HG03432 (cell line): ENCODE data around the gene C1R.

ENCODE experiments used
- ATAC-seq: cut with Tn5 transposase; IDR thresholded peaks from one replicate; pipeline ENCODE4 v1.9.1; 2021; ENCODE audit warnings: mild to moderate bottlenecking, moderate library complexity; ENCODE audit not compliant: unreplicated experiment

C1R gene

DNA sequence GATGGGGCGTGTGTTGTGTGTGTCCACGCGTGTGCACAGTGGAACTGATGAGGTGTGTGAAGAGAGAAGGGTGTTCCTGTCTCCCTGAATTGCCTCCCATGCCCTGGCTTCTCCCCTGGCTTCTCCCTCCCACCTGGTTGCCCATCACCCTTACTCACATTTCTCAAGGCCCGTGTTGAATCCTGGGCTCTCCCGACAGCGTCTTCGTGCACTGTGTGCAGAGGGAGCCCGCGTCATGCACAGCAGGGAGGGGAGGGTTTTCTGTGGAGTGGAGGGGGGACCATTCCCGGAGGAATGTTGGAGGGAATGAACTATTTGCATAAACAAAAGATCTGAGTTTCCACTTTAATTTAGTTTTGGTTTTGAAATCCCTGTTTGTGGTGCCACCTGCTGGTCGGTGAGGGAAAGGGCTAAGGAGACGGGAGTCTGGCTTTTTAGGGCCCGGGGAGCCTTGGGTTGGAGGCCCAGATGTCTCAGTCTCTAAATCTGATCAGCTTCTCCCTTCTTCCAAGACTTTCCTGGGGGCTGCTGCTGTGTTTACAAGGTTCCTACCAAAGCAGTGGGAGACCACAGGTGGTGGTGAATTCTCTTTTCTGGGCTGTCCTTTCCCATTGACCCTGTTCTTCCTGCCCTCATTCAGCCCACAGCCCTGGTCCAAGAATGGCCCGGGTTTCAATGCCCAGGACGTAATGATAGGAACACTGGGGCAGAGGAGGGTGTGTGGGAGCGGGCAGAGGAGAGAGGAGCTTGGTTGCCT, at the start of gene C1R:
TSS of gene C1R (minus strand) at position 217 of the 757 bp plus-strand sequence. CDS start at position 160, 57 bp downstream.
- no peak for ATAC-seq

DNA sequence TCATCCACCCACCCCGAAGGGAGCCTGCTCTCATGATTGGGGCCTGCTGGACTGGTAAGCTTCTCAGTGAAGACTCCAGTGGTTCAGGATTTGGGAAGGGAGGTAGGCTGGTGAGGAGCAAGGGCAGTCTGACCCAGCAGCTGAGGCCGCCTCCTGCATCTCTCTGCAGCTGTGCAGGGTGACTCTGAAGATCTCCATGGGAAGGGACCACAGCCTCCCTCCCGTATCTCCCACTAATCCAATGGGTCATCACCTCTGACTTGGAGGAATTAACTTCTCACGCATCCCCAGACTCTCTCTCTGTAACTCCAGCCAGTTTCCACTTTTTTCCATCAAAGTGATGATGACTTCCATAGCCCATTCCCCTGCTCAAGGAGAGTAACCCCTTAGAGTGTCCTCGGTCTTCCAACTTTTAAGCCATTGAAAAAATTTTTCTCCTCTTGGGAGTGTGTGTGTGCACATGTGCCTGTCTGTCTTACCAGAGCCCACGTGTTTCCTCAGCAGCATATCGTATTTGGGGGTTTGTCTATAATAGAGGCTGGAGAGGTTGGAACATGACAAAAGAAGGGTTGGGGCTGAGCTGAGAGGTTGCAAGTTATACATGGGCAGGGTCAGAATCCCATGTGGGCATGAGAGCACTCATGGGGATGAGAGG, 49.2 kb upstream of the C1R start:
- ATAC-seq = no peak

DNA sequence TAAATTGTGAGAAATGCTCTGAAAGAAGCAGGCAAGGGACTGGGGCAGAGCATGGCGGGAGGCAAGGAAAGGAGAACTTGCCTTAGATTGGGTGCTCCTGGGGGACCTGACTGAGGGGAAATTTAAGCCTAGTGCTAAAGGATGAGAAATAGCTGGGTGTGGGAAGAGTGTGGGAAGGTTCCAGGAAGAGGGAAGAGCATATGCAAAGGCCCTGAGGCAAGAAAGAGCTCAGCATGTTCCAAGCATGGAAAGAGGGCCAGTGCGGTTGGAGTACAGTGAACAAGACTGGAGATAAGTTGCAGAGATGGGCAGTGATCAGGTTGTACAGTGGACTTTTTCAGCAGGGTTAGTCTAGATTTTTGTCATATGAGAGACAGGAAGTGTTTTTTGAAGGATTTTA, 47.0 kb upstream of the C1R start:
- ATAC-seq = no peak

DNA sequence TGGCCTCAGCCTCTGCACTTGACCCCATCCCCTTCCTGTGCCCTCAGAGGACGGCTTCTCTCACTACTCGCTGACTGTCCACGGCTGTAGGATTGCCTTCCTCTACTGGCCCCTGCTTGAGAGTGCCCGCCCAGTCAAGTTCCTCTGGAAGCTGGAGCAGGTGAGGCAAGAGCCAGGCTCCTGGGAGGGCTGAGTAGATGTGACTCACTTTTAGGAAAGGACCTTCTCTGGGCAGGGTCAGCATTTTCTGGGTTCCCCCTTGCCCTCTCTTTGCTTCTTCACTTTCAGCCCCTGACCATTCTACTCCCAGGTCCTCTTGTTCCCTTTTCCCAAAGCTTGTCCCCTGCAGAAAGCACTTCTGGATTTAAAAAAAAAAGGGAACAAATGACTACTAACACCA, 45.7 kb upstream of the C1R start:
- no peak for ATAC-seq

DNA sequence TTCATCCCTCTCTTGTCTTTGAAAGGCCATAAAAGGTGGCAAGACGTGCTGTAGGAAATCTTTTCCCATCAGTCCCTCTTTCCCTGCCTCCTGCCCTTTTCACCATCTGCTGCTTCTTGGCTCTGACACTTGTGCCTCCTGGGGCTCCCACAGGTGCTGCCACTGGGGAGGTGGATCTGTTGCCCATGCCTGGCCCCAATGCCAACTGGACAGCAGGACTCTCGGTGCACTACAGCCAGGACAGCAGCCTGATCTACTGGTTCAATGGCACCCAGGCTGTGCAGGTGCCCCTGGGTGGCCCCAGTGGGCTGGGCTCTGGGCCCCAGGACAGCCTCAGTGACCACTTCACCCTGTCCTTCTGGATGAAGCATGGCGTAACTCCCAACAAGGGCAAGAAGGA, 44.4 kb upstream of the C1R start:
- no peak for ATAC-seq

DNA sequence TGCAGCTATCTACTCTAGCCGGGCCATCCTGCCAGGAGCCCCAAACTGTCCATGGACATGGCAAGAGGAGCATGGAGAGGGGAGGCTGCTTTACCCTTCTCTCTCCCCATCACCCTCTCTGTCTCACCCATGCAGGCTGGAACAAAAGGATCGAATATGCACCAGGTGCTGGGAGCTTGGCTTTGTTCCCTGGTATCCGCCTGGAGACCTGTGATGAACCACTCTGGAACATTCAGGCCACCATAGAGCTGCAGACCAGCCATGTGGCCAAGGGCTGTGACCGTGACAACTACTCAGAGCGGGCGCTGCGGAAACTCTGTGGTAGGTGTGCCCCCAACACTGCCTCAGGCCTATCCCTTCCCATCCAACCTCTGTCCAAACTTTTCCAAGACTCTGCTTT, 43.8 kb upstream of the C1R start:
- no peak for ATAC-seq

DNA sequence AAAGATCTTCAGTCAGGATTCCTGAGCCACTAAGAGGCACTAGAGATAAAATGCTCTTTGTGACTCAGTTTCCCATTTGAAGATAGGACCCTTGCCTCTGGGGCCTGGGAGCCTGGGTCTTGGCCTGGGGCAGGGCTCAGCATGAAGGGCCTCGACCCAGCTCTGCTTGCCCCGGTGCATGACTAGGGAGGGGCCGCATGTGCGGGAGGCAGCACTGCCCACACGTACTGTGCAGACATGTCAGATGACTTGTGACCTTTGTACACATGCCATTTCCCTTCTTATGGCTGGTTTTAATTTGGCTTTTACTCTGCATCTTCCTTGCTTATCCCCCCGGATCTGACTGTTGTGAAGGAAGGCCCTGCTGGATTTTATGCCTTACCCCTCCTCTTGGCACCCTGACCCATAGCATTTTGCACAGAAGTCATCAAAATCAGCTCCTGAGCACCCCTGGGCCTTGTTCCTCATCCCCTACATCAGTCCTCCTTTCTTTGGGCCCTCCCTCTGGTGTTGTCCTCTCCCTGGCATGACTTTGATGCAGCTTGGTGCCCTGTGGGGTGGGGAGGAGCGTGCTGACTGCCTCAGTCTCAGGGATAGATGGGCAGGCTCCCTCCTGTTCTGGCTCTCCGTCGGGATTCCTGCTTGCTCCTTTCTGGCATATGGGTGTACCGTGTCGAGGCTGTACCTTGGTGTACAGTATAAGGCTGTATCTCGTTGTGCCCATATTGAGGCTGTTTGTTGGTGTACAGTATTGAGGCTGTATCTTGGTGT, 42.3 kb upstream of the C1R start:
- no peak for ATAC-seq

DNA sequence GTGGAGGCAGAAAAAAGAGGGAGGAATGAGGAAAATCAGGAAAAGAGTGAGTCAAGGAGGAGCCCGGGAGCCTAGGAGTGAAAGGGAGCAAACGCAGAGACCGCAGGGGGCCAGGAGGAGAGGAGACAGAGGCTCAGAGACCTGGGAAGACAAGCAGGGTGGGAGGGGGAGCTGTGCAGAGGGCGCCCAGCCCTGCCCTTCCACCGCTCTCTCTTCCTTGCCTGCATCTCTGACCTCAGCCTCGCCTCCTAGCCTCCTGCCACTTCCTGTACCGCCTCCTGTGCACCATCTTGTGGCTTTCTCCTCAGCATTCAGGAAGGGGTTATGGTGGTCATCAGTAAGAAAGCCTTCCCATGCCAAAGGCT, 39.2 kb upstream of the C1R start:
- ATAC-seq = no peak

DNA sequence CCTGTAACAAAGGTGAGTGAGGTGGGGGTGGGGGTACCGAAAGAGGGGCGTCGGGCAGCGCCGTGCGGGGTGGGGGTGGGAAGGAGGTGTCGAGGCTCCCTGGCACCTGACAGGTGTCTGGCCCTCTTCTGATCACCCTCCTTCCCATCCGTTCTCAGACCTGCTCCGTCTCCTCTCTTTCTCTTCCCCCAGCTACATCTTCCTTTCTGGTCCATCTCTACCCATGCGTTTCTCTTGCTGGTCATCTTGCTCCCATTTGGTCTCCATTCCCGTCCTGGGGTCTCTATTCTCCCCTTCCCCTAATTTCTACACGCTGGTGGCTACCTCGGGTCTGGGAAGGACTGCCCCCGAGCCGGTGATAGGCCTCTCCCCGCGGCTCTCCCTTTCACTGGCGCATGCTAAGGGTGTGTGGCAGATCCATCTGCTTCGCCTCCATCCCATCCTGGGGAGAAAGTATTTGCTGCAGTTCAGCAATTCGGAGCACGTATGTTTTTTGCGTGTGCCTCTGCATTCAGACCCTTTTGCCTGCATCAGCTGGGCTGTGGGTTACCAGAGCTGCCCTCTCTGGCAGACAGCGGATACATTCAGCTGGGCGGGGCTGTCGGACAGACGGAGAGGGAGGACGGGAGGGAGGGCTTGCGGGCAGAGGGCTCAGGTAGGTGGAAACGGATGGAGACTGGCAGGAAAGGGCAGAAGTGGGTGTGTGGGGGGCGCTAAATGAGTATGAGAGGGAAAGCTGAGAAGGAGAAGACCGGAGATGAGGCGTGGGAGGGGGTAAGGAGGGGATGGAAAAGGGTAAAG, 38.7 kb upstream of the C1R start:
- ATAC-seq = peak; percentile 43

DNA sequence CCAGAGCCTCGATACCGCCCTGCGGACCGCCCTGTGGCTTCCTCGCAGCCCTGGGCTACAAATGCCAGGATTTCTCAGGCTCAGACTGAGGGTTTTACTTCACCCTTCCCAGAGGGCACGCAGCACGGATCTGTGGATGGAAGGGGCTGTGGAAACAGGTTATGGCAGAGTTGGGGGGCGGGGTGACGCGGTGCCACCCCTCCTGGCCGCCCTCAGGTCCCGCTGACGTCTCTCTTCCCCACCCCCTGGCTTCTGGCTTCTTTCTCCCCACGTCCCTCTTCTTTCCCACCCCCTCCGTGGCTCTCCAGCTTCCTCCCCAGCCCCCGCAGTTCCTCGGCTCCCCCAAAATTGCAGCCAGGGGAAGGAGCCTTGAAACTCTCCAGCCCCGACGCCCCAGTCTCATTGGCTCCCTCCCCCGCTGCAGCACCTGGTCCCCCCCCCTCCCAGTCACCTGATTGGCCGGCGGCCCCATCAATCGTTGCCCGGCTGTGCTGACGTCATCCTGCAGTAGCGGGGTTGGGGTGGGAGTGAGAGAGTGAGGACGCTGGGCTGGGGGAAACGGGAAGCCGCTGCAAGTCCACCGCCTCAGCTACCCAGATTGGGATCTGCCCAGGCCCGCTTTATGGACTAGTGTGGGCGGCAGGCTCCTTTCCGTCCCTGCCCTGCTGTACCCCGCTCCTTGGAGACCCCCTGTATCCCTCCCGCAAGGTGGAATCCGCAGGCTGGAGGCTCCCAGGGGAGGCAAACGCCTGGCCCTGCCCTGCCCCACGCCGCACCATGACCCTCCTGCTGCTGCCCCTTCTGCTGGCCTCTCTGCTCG, 37.8 kb upstream of the C1R start, which contains the start of gene CLSTN3:
TSS of gene CLSTN3 (plus strand) at position 500 of the 820 bp plus-strand sequence. CDS start at position 778, 278 bp downstream.
- ATAC-seq = peak; percentile 72

DNA sequence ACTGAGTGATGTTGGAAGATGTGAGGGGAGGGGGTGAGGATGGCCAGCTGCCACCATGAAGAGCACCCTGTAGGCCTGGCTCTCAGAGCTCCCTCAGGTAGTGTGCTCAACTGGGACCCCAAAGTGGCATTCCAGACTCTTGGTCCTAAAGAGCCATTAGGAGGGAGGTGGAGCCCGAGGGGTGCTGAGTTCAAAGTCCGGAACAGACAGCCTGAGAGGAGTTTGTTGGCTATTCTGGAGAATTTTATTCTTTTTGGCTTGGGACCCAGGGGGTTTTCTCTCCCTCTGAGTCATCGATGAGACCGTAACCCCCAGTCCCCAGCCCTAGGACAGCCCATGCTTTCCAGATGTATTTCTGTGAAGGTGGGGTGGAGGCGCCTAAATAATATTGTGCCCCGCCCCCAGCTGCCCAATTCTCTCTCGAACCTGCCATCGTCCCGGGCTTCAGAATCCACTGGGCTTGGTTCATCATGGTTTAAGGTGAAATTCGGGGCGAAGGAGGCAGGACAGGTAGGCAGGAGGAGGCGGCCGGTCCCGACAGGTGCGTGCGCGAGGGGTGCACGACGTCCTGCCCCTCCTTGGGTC, 37.1 kb upstream of the C1R start:
- peak; percentile 27 for ATAC-seq

DNA sequence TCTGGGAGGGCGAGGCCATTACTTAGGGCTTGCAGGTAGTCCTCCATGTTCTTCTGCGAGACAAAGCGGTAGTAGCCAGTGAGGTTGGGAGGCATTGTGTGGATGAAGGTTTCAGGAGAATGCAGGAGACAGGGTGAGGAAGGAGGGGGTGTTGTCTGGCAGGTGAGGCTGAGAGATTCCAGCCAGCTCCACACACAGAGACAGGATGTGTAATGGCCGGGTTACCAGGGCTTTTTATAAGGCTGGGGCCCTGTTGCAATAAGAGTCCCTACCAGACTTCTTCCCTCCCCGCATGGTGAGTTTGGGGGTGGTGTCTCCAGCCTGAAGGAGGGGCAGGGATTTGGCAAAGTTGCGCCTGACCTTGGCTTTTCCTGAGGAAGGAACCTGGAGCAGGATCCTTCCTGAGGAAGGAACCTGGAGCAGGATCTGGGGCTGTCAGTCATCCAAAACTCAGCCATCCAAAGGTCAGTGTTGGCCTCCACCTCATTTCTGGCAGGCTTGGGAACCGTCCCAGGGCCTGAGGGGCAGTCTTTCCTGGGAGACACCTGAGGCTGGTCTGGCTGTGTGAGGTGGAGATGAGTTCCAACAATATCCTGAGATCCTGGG, 36.5 kb upstream of the C1R start, which contains the start of gene RBP5:
TSS of gene RBP5 (minus strand) at position 209 of the 606 bp plus-strand sequence. CDS start at position 95, 114 bp downstream.
- no peak for ATAC-seq

DNA sequence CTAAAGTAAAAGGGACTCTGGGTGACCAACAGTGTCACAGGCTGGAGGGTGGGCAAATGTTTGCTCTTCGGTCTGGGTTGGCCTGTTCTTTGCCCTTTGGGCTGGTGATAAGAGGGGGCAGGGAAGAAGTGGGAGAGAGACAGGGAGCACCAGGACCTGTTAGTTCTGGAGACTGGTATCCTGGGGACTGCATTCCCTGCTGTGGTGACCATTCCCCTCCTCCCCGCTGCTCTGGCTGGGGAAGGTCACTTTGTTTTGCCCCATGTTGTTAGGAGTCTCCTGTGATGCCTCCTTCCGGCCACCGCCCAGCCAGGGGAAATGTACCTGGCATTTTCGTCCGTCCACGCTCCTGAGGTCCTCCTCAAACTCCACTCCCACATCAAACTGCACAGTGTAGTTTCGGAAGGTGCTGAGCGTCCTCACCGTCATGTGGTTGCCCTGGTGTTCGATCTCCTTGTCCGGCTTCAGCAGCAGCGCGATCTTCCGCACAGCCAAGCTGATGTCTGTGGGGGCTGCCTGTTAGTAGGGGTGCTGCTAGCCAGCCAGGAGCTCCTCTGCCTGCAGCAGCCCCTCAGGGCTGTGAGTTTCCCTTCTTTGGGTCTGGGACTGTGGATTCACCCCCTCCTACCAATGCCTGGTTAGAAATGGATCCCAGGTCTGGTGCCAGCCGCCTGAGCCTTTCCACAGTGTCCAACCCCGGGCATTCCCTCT, 35.8 kb upstream of the C1R start:
- ATAC-seq = no peak

DNA sequence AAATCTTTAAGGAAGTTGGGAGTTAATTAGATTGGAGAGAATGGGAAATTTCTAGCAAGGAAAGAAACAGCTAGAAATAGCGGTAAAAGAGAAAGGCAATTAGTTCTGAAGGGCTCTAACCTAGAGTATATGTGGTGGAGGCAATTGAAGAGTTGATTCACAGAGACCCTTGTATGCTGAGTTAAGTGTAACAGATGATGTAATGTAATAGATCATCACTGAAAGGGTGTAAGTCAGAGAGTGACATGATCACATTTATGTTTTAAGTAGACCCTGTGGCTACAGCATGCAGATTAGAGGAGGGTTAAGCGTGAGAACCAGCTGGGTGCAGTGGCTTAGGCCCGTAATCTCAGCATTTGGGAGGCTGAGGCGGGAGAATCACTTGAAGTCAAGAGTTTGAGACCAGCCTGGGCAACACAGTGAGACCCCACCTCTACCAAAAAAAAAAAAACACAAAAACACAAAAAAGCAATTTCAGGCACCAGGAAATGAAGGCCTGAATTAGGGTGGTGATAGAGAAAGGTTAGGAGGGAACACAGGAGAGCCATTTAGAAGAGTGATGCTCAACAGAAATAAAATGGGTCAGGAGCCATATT, 33.5 kb upstream of the C1R start:
- ATAC-seq = no peak

DNA sequence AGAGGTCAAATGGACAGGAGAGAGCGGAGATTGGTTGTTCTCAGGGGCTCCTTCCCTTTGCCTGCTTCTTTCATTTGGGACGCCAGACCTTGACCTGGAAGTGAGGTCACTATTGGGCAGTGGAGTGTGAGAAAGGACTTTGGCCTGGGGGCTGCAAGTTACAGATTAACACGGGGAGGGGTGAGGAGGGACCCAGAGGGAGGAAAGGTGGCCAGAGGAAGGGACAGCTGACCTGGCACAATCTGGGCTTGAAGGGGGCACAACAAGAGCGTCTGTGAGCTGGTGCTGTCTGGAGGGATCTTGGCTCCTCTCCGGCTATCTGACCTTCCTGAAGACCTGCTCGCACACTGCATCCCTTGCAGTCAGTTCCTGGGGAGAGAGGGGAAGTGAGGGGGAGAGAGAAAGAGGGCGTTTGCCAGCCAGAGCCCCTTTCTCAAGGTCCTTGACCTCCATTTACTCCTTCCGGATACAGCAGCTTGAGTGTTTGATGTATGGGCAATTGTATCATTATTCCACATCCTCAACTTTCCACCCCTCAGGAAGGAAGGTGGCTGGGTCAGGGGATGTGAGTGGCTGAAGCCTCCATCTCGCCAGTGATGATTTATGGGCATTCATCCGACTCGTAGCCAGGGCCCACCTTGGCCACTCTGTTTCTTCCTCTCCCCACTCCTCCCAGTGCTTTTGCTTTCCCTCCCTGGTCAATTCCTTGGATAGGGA, 31.7 kb upstream of the C1R start:
- ATAC-seq = no peak

DNA sequence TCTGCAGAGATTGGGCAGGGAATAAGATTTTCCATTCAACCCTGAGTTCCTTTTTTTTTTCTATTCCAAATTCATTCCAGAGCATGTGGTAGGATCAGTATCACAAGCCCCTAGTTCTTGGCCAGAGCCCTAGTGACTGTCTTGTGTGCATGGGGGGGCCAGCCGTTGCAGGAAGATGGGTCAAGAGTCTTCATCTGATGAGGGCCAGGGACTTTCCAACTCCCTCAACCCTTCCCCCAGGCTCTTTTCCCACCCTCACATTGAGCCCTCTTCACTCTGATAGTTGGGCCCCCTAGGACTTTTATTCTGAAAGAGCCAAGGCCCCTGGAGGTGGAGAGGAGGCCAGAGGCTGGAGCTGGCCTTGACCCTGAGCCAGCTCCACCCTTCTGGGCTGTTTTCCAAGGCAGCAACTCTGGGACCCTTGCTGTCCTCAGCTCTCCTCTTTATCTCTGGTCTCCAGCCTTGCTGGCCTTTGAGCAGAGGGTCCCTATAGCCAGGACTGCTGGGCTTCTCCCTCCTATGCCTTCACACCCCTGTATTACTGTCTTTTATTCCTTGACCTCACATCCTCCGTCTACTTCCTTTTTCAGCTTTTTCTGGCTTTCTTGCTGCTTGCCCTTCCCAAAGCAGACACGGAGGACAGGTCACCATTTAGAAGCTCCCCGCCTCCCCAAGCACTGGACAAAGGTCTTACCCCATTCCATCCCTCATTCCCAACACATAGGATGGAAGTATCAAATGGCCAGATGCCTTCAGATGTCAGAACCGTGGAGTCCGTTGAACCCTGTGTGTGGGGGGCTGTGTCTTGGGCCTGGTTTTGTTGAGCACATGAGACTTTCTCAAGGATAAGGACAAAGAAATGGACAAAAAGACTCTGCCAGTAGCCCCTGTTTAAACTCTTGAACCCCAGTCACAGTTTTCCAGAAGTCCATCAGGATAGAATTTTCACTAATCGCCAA, 30.8 kb upstream of the C1R start:
- ATAC-seq = no peak
